H9 (cell line): ENCODE measurements around the gene HORMAD2. TPM values are rescaled to one million over a fixed set of nuclear protein-coding genes. Genes with fewer than 3 reads are reported as not detected.

Experiments used
- DNase-seq: peaks from one replicate; pipeline ENCODE4 v3.0.0-alpha.2; 2017
- H2AFZ ChIP-seq: one replicate; pipeline ENCODE4 v1.6.1; 2013; ENCODE audit warnings: mild to moderate bottlenecking, low read length, control low read depth, moderate library complexity
- H2AK5ac ChIP-seq: 2 replicates; pipeline ENCODE4 v1.6.1; 2013; ENCODE audit warnings: low read length, control low read depth, mixed read lengths; ENCODE audit not compliant: insufficient read length
- H2BK120ac ChIP-seq: one replicate; pipeline ENCODE4 v1.6.1; 2013; ENCODE audit warnings: low read depth, mild to moderate bottlenecking, low read length, control low read depth, inconsistent platforms; ENCODE audit not compliant: poor library complexity, severe bottlenecking
- H2BK12ac ChIP-seq: 2 replicates; pipeline ENCODE4 v1.6.1; 2013; ENCODE audit warnings: low read length, control low read depth, mixed read lengths, low read depth; ENCODE audit not compliant: insufficient read length
- H2BK15ac ChIP-seq: 2 replicates; pipeline ENCODE4 v1.6.1; 2013; ENCODE audit warnings: low read depth, low read length, control low read depth
- H2BK20ac ChIP-seq: one replicate; pipeline ENCODE4 v1.6.1; 2013; ENCODE audit warnings: low read depth, mild to moderate bottlenecking, low read length, control low read depth, inconsistent platforms; ENCODE audit not compliant: poor library complexity, severe bottlenecking
- H2BK5ac ChIP-seq: 2 replicates; pipeline ENCODE4 v1.6.1; 2013; ENCODE audit warnings: low read length, control low read depth, mixed read lengths; ENCODE audit not compliant: insufficient read length
- H3K14ac ChIP-seq: 2 replicates; pipeline ENCODE4 v1.6.1; 2013; ENCODE audit warnings: low read length, control low read depth; ENCODE audit not compliant: insufficient read depth
- H3K18ac ChIP-seq: 2 replicates; pipeline ENCODE4 v1.6.1; 2013; ENCODE audit warnings: low read depth, mild to moderate bottlenecking, mixed read lengths, low read length, control low read depth; ENCODE audit not compliant: insufficient read length
- H3K23ac ChIP-seq: 2 replicates; pipeline ENCODE4 v1.6.1; 2013; ENCODE audit warnings: low read length, control low read depth, mixed read lengths, low read depth; ENCODE audit not compliant: insufficient read length
- H3K23me2 ChIP-seq: 2 replicates; pipeline ENCODE4 v1.6.1; 2013; ENCODE audit warnings: low read depth, mild to moderate bottlenecking, mixed read lengths, low read length, control low read depth; ENCODE audit not compliant: insufficient read length, poor library complexity, severe bottlenecking
- H3K27ac ChIP-seq: 2 replicates; pipeline ENCODE4 v1.5.1; 2013; ENCODE audit warnings: low read length, control low read depth, mixed read lengths, low read depth; ENCODE audit not compliant: insufficient read length
- H3K27me3 ChIP-seq: 2 replicates; pipeline ENCODE4 v1.6.1; 2013; ENCODE audit warnings: low read length, control low read depth, inconsistent platforms; ENCODE audit not compliant: insufficient read depth
- H3K4ac ChIP-seq: 2 replicates; pipeline ENCODE4 v1.6.1; 2013; ENCODE audit warnings: low read depth, mild to moderate bottlenecking, control low read depth, inconsistent platforms, low read length, moderate library complexity
- H3K4me1 ChIP-seq: 2 replicates; pipeline ENCODE4 v1.6.1; 2013; ENCODE audit warnings: low read length, control low read depth, inconsistent platforms; ENCODE audit not compliant: insufficient read depth
- H3K4me2 ChIP-seq: 2 replicates; pipeline ENCODE4 v1.6.1; 2013; ENCODE audit warnings: low read length, control low read depth, mixed read lengths; ENCODE audit not compliant: insufficient read length, insufficient read depth
- H3K56ac ChIP-seq: 2 replicates; pipeline ENCODE4 v1.6.1; 2013; ENCODE audit warnings: low read depth, mild to moderate bottlenecking, mixed read lengths, low read length, control low read depth; ENCODE audit not compliant: insufficient read length
- H3K79me1 ChIP-seq: 2 replicates; pipeline ENCODE4 v1.6.1; 2013; ENCODE audit warnings: low read depth, mild to moderate bottlenecking, moderate library complexity, low read length, control low read depth, inconsistent platforms; ENCODE audit not compliant: insufficient read depth, poor library complexity, severe bottlenecking
- H3K79me2 ChIP-seq: 2 replicates; pipeline ENCODE4 v1.6.1; 2013; ENCODE audit warnings: low read length, control low read depth, inconsistent platforms; ENCODE audit not compliant: insufficient read depth
- H3K9ac ChIP-seq: 2 replicates; pipeline ENCODE4 v1.6.1; 2013; ENCODE audit warnings: low read length, control low read depth, mixed read lengths; ENCODE audit not compliant: insufficient read length; ENCODE audit errors: extremely low read depth
- H3K9me3 ChIP-seq: one replicate; pipeline ENCODE4 v1.6.1; 2013; ENCODE audit warnings: low read depth, low read length, inconsistent platforms; ENCODE audit not compliant: control insufficient read depth
- H3T11ph ChIP-seq: one replicate; pipeline ENCODE4 v1.6.1; 2013; ENCODE audit warnings: mild to moderate bottlenecking, low read length, control low read depth, inconsistent platforms
- H4K20me1 ChIP-seq: one replicate; pipeline ENCODE4 v1.6.1; 2013; ENCODE audit not compliant: control insufficient read depth, insufficient read length, insufficient read depth
- H4K5ac ChIP-seq: 2 replicates; pipeline ENCODE4 v1.6.1; 2013; ENCODE audit warnings: low read depth, mild to moderate bottlenecking, mixed read lengths, low read length, control low read depth; ENCODE audit not compliant: insufficient read length
- H4K8ac ChIP-seq: replicated peaks from 2 replicates; pipeline ENCODE4 v1.6.1; 2013; ENCODE audit warnings: low read length, control low read depth, mixed read lengths, low read depth; ENCODE audit not compliant: insufficient read length
- H4K91ac ChIP-seq: 2 replicates; pipeline ENCODE4 v1.6.1; 2013; ENCODE audit warnings: low read depth, mild to moderate bottlenecking, moderate library complexity, mixed read lengths, low read length, control low read depth; ENCODE audit not compliant: insufficient read length
- H3K27ac Mint-ChIP-seq, 3 experiments: 2 replicates in 2 of 3; 3 replicates in 1 of 3; pipeline ENCODE4 v1.8.0; 2020 to 2021; ENCODE audit warnings: mixed read lengths in 3 of 3, mild to moderate bottlenecking in 1 of 3, moderate library complexity in 1 of 3
- H3K27me3 Mint-ChIP-seq: 2 replicates; pipeline ENCODE4 v1.8.0; 2021; ENCODE audit warnings: low read depth, mild to moderate bottlenecking, moderate library complexity, mixed read lengths
- H3K36me3 Mint-ChIP-seq, 3 experiments: 2 replicates in 2 of 3; 3 replicates in 1 of 3; pipeline ENCODE4 v1.8.0; 2020 to 2021; ENCODE audit warnings: low read depth in 3 of 3, mixed read lengths in 3 of 3; ENCODE audit not compliant: insufficient read depth in 1 of 3
- H3K4me1 Mint-ChIP-seq, 2 experiments: 2 replicates each; pipeline ENCODE4 v1.8.0; 2020; ENCODE audit warnings: mixed read lengths in 2 of 2
- H3K4me3 Mint-ChIP-seq, 2 experiments: 2 replicates in 1 of 2; 3 replicates in 1 of 2; pipeline ENCODE4 v1.8.0; 2020 to 2021; ENCODE audit warnings: mild to moderate bottlenecking in 2 of 2, mixed read lengths in 2 of 2, moderate library complexity in 1 of 2
- H3K9me3 Mint-ChIP-seq, 2 experiments: 2 replicates in 1 of 2; 3 replicates in 1 of 2; pipeline ENCODE4 v1.8.0; 2020; ENCODE audit warnings: mild to moderate bottlenecking in 2 of 2, mixed read lengths in 2 of 2, moderate library complexity in 1 of 2
- CTCF ChIP-seq: fragments of 200-600 bp; sonication (generic); conservative IDR thresholded peaks from 3 replicates; pipeline ENCODE4 v1.8.0; 2021; ENCODE audit warnings: antibody characterized with exemption, mild to moderate bottlenecking
- WGBS: extraction: QIAGEN DNeasy Blood & Tissue Kit; methylation state at CpG from one replicate; pipeline ENCODE4 v1.1.7; 2013; ENCODE audit warnings: missing lambda C conversion rate, low lambda C conversion rate, mixed read lengths; ENCODE audit not compliant: insufficient read length; ENCODE audit errors: extremely low coverage; 5-methylcytosine and 5-hydroxymethylcytosine counted together
- total RNA-seq: library from RNA; stranded (reverse); gene quantifications from 2 replicates; pipeline ENCODE4 v1.2.1, GENCODE V29; 2021

The HORMAD2 gene
- total RNA-seq, 1 experiment from 2014 or later: not detected

GRCh38 chr22:30113494-30113893 is 33.2 kb downstream of the HORMAD2 start:
- WGBS: no CpG with 5 or more reads among the region's 1 CpG
- Histone ChIP-seq H3K9ac (no peak overlapping the region), H3K4me2 (no peak overlapping the region), H4K5ac (no peak overlapping the region), H2BK120ac (no peak overlapping the region), H2BK12ac (no peak overlapping the region), H2AK5ac (no peak overlapping the region), H3K23me2 (no peaks in the 10 kb centered on the region), H3K18ac (no peak overlapping the region), H3K23ac (no peak overlapping the region), H2AFZ (no peak overlapping the region), H3T11ph (no peak overlapping the region), H3K27me3 (no peaks in the 10 kb centered on the region), H3K4me1 (no peaks in the 10 kb centered on the region), H3K9me3 (no peaks in the 10 kb centered on the region), H3K79me1 (no peaks in the 10 kb centered on the region), H2BK5ac (no peak overlapping the region), H4K91ac (no peak overlapping the region), H3K56ac (no peak overlapping the region), H3K4ac (no peak overlapping the region), H4K20me1 (no peaks in the 10 kb centered on the region), H3K27ac (no peak overlapping the region), H3K14ac (no peak overlapping the region), H3K79me2 (no peaks in the 10 kb centered on the region), H2BK15ac (no peak overlapping the region), H4K8ac (no peak overlapping the region), H2BK20ac (no peak overlapping the region)
- Mint-ChIP-seq H3K27ac (no peak overlapping the region), H3K27me3 (no peaks in the 10 kb centered on the region; the same call in 1 of the 2 replicates), H3K4me3 (no peak overlapping the region), H3K4me1 (peaks cover 0 to 4% of the 10 kb centered on the region in 2 experiments; a peak in 2 of 4 replicates), H3K9me3 (no peaks in the 10 kb centered on the region), H3K36me3 (no peaks in the 10 kb centered on the region)
- TF ChIP-seq CTCF: no peak
- no peak for DNase-seq
